Measurements from ENCODE around the gene DPYD.
"Not testable (repeated sequence)": the region's sequence is repeated elsewhere in the genome, so short reads cannot be mapped to it uniquely, and the experiment has no call there.

The DPYD gene

DNA sequence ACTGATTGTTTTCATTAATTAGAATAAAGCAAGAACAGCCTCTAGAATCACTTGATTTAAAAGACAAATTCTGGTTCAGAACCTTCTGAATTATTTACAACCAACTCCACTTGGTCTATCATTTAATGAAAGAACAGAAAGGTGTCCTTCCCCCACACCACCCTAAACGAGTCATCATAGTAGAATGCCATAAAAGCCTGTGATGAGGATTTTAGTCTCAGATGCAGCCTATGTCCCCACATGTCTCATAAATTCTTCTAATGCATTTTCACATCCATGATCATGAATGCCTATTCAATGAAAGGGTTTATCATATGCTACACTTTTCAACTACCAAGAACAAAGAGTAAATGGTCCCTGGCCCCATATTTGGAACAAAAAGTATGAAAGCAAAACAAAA, 508.1 kb downstream of the DPYD start:
- no peak for DNase-seq

- DNase-seq = no peak
These were observed 508.7 kb downstream of the DPYD start for GRCh38 chr1:97412166-97412565.

DNA sequence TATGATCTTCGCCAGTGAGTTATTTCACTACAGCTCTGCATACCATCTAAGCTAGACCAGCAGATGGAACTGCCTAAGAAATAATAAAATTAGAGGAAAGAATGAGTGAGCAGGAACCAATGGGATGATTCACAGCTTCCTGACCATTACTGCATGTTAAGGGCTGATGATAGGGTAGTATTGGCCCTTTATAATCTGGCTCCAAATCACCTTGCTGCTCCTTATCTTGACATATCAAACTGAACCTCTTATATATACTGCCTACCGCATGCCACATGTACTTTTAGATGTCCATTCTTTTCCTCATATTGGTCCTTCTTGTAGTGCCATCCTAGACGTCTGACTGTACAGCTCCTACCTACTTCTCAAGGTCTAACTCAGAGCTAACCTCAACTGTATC, 524.4 kb downstream of the DPYD start:
- DNase-seq = no peak

DNA sequence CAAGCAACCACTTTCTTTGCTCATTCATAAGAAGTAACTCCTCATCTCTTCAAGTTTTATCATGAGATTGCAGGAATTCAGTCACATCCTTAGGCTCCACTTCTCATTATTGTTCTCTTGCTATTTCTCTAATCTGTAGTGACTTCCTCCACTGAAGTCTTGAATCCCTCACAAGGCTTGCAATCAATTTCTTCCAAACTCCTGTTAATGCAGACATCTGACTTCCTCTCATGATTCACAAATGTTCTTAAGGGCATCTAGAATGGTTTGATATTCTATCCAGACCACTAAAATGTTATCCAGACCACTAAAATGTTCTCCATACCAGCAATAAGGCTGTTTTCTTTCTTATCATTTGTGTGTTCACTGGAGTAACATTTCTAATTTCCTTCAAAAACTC, 528.1 kb downstream of the DPYD start:
- DNase-seq = no peak

DNA sequence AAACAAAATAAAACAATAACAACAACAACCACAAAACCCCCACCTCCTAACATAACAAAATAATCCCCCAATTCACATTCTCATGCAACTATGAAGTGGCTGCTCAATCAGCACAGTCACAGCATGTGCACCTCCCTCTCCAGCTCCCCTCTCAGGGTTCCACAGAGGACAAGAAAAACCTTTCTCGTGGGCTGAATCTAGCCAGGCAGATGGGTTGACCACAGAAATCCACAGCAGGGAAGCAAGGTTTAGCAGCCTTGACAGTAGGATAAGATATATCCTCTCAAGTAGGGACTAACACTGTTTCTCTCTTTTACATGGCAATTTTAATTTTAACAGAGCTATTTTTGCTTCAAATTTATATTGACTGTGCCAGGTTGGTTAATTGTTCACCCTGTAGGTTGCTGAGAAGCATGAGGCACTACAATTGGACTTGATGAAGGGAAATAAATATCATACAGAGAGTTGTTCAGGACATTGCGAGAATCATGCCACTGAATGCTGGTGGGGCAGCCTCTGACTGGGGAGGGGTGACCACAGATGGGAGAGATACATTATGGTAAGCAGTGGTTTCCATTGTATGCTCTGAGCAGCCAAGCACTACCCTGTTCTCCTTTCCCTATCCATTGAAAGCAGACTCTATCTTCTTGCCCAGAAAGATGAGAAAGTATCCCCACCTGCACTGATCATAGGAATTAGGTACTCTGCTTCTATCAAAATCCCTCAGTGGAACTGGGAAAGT, 535.1 kb downstream of the DPYD start:
- DNase-seq = no peak

GRCh38 chr1:97384294-97384968, 536.4 kb downstream of the DPYD start:
- no peak for DNase-seq

DNA sequence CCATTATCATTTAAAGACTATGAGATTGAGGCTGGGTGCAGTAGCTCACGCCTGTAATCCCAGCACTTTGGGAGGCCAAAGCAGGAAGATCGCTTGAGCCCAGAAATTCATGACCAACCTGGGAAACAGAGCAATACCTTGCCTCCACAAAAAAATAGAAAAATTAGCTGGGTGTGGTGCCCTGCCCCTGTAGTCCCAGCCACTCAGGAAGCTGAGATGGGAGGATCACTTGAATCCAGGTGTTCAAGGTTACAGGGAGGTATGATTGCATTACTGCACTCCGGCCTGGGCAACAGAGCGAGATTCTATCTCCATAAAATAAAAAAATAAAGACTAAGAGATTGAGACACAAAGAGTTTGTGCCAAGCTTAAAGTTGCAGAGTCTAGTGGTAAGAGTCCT, 537.0 kb downstream of the DPYD start:
- no peak for DNase-seq

- DNase-seq = no peak
These were observed 538.6 kb downstream of the DPYD start for GRCh38 chr1:97382206-97382605.

DNA sequence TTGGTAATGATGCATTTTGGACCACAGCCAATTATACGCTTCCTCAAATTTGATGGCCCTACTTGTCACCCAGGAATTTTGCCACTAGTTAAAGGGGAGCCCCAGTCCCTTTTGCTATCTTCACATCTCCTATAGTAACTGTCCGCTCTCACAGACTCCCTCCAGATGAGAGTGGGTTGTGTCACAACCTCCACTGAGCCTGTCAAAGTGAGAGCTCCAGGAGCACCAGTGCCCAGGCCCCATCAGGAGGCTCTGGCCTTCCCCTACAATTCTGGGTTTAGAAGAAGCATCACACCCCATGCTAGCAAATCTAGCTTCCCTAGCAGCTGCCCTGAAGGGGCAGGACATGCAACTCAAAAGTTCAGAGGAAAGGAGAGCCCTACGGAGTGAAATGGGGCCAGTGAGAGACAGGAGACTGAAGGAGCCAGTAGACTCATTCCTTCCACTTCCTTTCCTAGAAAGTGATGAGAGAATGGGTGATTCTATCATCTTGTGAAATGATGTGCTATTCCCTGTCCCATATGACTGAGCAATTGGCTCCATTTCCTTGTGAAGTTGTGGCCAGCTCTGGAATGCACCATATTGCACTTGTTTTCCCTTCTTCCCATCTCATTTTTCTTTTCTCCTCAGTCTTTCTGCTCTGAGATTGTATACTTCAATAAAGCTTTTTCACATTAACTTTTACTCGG, 541.3 kb downstream of the DPYD start:
- no peak for DNase-seq

GRCh38 chr1:97378596-97378995, 542.2 kb downstream of the DPYD start:
- no peak for DNase-seq

DNA sequence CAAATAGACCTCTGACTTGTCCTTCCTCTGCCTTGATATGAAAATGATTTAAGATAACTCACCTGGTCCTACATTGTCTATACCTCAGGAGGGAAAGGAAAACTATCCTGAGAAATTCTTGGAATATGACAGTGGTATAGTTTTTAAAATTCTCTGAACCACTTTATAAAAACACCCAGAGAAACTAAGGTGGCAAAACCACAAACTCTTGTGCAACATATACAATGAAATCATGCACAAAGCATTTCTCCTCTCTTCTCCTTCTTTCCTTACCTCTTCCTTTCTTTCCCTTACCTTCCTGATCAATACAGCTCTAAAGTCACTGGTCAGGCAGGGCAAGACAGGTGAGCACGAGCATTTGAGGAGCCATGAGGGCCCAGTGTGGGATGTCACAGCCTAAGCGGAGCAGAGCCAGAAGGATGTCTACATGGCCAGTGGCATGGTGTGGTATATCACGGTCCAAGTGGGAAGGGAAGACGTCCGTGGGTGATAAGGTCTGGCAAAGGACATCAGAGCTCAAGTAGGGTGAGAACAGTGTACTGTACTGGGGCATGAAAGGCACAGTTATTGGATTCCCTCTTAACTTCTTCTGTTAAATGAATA, 543.3 kb downstream of the DPYD start:
- DNase-seq = no peak

DNA sequence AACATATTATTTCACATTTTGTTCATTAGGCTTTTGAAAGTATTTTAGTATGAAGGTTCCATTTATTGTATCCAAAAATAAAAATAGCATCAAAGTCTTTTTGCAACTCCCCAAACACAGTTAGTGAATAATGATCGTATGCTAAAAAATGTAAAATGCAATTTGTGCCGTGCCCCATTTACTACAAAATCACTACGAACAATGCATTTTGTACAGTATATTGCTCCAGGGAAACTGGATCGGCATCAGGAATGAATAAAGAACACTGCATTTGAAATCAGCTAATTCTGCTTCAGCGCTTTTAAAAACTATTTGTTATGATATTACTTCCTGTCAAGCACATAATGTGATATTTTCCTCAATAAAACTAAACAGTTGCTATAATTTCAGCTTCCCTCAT, 547.8 kb downstream of the DPYD start:
- no peak for DNase-seq

GRCh38 chr1:97372531-97372930, 548.3 kb downstream of the DPYD start:
- no peak for DNase-seq

GRCh38 chr1:97368296-97368695, 552.5 kb downstream of the DPYD start:
- DNase-seq = no peak

DNA sequence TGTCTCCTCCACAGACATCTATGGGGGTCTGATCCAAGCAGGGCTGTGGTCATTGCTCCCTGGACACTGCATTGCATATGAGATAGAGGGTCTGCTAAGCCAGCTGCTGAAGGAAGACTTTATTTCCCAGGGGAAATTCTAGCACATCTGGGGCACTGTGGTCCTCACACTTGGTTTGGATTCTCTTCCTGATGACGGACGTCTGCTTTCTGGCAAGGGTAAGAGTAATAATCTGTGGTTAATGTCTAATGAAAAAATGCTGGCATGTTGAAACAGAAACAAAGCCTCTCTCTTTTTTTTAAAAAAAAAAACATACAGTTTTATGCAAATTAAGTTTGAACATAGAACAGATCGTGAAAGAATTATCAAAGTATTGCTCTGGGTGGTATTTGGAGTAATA, 553.9 kb downstream of the DPYD start:
- DNase-seq = no peak

- no peak for DNase-seq
These were observed 555.8 kb downstream of the DPYD start for GRCh38 chr1:97365026-97365425.

GRCh38 chr1:97364086-97364485, 556.7 kb downstream of the DPYD start:
- DNase-seq = no peak

GRCh38 chr1:97356309-97356708, 564.5 kb downstream of the DPYD start:
- no peak for DNase-seq

GRCh38 chr1:97352936-97353382, 567.9 kb downstream of the DPYD start:
- DNase-seq = no peak

DNA sequence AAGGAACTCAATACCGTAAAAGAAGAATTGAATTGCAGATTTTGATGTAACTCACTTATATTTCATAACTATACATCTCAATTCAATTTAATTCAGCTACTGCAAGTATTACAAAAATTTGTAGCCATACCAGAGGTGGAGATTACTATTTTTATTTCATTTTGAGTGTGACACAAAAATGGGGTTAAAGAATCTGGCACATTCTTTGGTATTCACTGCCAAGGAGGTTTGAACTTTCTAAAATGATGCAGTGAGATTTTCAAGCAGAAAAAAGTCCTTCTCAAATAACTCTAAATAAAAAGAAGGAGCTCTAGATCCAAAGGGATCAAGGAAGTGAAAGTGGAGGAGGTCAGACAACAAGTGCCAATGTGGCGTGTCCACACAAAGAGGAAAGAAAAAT, 569.0 kb downstream of the DPYD start:
- no peak for DNase-seq

- DNase-seq = no peak
These were observed 570.2 kb downstream of the DPYD start for GRCh38 chr1:97350662-97351061.

GRCh38 chr1:97350241-97350640, 570.6 kb downstream of the DPYD start:
- no peak for DNase-seq

DNA sequence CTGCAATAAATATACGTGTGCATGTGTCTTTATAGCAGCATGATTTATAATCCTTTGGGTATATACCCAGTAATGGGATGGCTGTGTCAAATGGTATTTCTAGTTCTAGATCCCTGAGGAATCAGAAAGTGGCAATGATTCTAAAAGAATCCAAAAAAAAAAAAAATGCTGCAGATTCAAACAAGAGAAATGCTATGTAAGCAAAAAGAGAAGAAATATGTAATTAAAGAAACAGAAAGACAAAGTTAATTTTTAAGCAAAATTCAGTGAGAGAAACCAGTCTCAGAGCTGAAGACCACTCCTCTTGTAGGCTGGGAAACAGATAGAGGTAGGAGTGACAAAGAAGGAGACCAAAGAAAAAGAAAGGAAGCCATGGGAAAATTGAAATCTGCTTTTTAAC, 571.0 kb downstream of the DPYD start:
- not testable (repeated sequence) for DNase-seq

Data from activated CD4-positive, alpha-beta T cell treated with anti-CD3 and anti-CD28 coated beads for 4 hours (primary cell).